Activated naive CD4-positive, alpha-beta T cell treated with Interleukin-2 at 50 U/mL for 16 hours (primary cell): ENCODE measurements around the gene ZACN.
"Not testable (repeated sequence)": the region's sequence is repeated elsewhere in the genome, so short reads cannot be mapped to it uniquely, and the experiment has no call there.

Experiments used
- DNase-seq: peaks from one replicate; pipeline ENCODE4 v3.0.0-alpha.2; 2020

ZACN gene

GRCh38 chr17:76078860-76079534, at the start of gene ZACN:
TSS of gene ZACN (plus strand) at chr17:76079182. CDS start at chr17:76079265, 83 bp downstream.
- DNase-seq, result no peak

GRCh38 chr17:76032073-76032779, 46.8 kb upstream of the ZACN start:
- no peak for DNase-seq

GRCh38 chr17:76032780-76033108, 46.2 kb upstream of the ZACN start:
- DNase-seq, result no peak

- DNase-seq, result no peak
Observed at GRCh38 chr17:76033139-76033538, 45.8 kb upstream of the ZACN start.

- DNase-seq, result no peak
Observed at GRCh38 chr17:76034428-76035350, 44.3 kb upstream of the ZACN start.

- no peak for DNase-seq
Observed at GRCh38 chr17:76036497-76037261, 42.3 kb upstream of the ZACN start.

- no peak for DNase-seq
Observed at GRCh38 chr17:76038050-76038449, 40.9 kb upstream of the ZACN start.

- no peak for DNase-seq
Observed at GRCh38 chr17:76039121-76039520, 39.9 kb upstream of the ZACN start.

- no peak for DNase-seq
Observed at GRCh38 chr17:76040376-76040775, 38.6 kb upstream of the ZACN start.

GRCh38 chr17:76042868-76043267, 36.1 kb upstream of the ZACN start:
- DNase-seq, result not testable (repeated sequence)

- not testable (repeated sequence) for DNase-seq
Observed at GRCh38 chr17:76044475-76045007, 34.4 kb upstream of the ZACN start.

- DNase-seq, result no peak
Observed at GRCh38 chr17:76046064-76046463, 32.9 kb upstream of the ZACN start.

- DNase-seq, result no peak
Observed at GRCh38 chr17:76048025-76048605, 30.9 kb upstream of the ZACN start.

GRCh38 chr17:76048711-76049110, 30.3 kb upstream of the ZACN start:
- no peak for DNase-seq

- DNase-seq, result no peak
Observed at GRCh38 chr17:76049239-76049638, 29.7 kb upstream of the ZACN start.

GRCh38 chr17:76049836-76050537, 29.0 kb upstream of the ZACN start:
- no peak for DNase-seq

GRCh38 chr17:76050538-76051467, 28.2 kb upstream of the ZACN start:
- no peak for DNase-seq

- no peak for DNase-seq
Observed at GRCh38 chr17:76051561-76051960, 27.4 kb upstream of the ZACN start.

GRCh38 chr17:76053246-76054111, 25.5 kb upstream of the ZACN start:
- DNase-seq, result peak; percentile 40
